GM10266 (cell line): ENCODE measurements around the gene CHRNA3.
"Not testable (repeated sequence)": the region's sequence is repeated elsewhere in the genome, so short reads cannot be mapped to it uniquely, and the experiment has no call there.

Source experiments
- DNase-seq: peaks from one replicate; pipeline ENCODE4 v3.0.0; 2012; ENCODE audit errors: extremely low spot score
- CTCF ChIP-seq: IDR thresholded peaks from 2 replicates; pipeline ENCODE4 v1.5.1; 2012; ENCODE audit warnings: mild to moderate bottlenecking, low read depth; ENCODE audit not compliant: control insufficient read depth, insufficient read depth; ENCODE audit errors: missing control alignments

CHRNA3 gene

GRCh38 chr15:78567531-78567930, 53.3 kb downstream of the CHRNA3 start:
- peak; percentile 22 for DNase-seq
- no peak for TF ChIP-seq CTCF

DNA sequence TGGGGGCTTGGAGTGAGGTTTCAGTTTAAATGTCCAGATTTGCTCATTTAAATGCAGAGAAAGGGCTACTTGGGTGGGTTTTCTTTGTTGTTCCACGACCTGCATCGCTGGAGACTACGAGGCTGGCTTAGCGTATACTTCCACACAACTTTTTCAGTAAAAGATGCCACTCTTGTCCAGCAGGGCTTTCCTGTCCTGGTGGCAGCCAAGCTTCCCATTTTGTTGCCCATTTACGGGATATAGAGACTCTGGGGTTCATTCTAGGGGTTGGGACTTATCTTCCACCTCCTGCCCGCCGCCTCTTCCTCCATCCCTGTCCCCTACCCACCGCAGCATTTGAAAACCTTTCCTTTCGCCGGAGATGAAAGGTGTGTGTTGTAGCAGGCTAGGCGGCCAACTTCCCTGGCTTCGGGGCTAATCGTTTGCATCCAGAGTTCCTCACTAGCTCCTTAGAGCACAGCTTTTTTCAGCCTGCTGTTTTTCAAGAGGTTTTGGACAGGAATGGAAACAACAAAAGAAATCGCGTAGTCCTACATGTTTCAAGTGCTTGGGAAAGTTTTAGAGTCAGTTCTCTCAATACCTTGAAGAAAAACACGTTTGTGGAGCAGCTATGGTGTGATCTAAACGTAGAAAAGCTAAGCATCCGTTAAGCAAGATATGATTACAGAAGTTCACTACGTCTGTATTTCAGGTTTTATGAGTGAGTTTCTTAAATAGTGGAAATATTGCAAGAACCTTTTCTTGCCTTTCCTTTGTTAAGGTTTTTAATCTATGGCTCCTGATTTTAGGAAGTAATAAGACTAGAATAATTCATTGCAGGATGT, 54.6 kb downstream of the CHRNA3 start:
- DNase-seq = peak; percentile 43
- TF ChIP-seq CTCF = no peak

DNA sequence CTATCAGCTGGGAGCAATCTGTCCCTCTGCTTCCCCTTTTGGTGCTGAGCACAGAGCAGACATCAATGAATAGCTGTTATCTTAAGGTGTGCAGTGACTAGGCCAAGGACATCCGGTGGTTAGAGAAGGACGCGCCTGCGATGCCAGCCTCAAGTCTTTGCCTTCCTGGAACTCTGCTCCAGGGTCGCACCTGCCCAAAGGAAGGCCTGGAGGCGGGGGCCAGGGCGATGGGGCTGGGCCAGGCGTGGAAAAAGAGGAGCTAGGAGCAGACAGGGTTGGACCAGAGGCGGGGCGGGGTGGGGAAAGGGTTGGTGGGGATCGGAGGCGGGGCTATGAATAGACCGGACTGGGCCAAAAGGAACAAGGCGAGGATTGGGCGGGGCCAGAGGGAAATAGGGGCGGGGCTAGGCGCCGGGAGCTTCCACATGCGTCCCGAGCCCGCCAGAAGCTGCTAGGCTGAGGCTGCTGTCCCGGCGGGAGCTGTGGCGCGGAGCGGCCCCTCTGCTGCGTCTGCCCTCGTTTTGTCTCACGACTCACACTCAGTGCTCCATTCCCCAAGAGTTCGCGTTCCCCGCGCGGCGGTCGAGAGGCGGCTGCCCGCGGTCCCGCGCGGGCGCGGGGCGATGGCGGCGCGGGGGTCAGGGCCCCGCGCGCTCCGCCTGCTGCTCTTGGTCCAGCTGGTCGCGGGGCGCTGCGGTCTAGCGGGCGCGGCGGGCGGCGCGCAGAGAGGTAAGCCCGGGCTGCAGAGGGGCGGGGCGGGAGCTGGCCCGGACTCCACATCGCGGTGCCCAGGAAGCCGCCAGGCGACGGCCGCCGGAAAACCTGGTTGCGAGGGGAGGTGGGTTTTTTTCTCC, 55.5 kb downstream of the CHRNA3 start, which contains the start of gene CHRNA5:
Gene CHRNA5, plus strand, starts transcription at position 424 of the 854 bp plus-strand sequence. Its CDS starts 200 bp downstream, at position 624.
- DNase-seq = peak; percentile 82
- TF ChIP-seq CTCF = no peak

- no peak for DNase-seq
- TF ChIP-seq CTCF = no peak
Observed at GRCh38 chr15:78564743-78565096, 56.1 kb downstream of the CHRNA3 start.

DNA sequence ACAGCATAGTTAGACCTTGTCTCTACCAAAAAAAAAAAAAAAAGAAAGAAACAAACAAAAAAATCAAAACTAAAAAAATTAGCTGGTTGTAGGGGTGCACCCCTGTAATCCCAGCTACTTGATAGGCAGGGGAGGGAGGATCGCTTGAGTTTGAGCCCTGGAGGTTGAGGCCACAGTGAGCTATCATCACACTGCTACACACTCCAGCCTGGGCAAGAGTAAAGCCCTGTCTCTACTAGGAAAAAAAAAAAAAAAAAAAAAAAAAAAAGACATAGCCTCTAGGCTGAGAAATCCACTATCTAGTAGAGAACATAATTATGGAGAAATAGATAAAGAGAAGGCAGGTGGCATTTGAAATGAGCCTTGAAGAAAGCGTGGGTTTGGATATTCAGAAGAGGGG, 57.7 kb downstream of the CHRNA3 start:
- DNase-seq = no peak
- TF ChIP-seq CTCF = no peak

- no peak for TF ChIP-seq CTCF
- DNase-seq = no peak
Observed at GRCh38 chr15:78561490-78561889, 59.3 kb downstream of the CHRNA3 start.

GRCh38 chr15:78560201-78560600, 60.6 kb downstream of the CHRNA3 start:
- not testable (repeated sequence) for DNase-seq
